HG03378 (cell line): ENCODE measurements around the gene PTPRM.

Experiments
- ATAC-seq: cut with Tn5 transposase; IDR thresholded peaks from one replicate; pipeline ENCODE4 v1.9.1; 2021; ENCODE audit warnings: mild to moderate bottlenecking, moderate library complexity; ENCODE audit not compliant: unreplicated experiment

Gene PTPRM

DNA sequence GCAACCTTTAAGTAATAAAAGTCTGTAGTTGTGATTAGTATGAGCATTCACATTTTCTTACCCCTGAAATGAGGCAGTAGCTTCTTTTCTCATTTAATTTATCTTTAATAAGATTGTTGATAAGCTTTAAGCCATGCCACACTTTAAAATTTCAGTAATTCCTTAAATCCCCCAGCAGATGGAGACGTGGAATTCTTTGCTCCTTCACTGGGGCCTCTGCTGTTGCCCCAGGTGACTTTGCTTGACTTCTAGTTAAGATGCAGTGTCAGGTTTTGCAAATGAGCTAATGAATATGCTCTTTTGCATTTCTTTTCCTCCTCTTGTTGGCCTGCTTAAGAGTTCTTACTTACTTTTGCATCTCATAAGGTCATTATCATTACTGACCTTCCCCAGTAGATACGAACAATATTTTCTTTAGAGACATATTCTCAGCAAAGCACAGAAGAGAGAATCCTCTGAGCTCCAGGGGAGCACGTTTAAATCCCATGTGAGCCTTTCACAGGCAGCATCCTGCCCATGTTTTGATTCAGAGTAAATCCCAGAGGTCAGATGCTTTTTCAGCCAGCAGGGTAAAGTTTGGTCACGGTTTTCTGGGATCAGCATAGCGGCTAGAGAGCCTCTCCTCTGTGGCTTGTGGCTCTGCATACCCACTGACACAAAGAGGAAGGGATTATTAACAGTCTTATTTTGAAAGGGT is 222.9 kb downstream of the PTPRM start:
- no peak for ATAC-seq

DNA sequence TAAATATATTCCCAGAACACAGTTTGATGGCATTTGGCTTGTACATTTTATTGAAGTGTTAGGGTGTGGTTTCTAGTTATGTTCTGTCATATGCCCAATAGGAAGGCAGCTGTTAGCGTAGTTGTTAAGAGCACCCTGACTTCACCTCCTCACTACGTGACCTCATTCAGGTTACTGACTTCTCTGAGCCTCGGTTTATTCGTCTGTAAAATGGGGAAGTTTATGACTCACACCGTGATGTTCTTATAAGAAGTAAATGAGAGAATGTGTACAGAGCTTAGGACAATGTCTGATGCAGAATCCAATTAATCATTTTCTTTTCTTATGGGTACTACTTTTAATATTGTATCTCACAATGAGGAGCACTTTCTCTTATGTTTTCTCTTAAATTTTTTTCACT is 226.0 kb downstream of the PTPRM start:
- no peak for ATAC-seq

DNA sequence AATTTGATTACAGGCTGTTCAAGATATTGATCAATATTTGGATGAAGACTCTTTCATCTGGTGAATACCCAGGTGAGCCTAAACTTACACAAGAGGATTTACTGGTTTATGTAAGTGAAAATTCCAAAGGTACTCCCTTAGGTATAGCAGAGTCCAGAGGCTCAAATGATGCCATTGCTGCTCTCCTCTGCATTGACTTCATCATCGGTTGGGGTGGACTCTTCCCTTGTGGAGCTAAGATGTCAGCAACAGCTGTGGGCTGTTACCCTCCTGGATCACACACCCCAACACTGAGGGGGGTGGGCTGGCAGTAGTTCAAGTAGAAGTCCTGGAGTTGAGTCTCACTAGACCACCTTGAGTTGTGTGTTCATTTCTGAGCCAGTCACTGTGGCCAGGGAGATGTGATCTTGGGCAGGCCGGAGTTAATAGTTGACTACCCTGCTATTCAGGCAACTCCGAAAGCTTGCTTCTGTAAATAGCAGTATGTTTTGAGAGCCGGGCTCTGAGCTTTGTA is 236.9 kb downstream of the PTPRM start:
- no peak for ATAC-seq

DNA sequence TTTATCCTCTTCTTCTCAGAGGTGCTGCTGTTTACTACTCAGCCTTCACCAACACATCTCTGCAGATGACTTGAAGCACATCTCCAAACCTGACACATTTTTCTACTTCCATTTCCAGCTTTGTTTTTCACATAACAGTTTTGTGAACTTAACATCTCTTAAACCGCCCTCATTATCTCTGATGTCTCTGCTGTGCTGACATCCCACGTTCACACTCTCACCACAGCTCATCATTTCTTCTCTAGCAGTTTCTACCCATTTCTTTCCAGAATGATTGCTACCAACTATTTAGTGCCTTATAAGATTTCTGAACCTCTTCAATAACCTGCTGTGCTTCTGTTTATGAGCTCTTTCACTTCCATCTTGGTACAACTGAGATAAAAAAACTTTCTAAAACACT is 238.0 kb downstream of the PTPRM start:
- ATAC-seq = no peak

- ATAC-seq = no peak
These were observed 238.8 kb downstream of the PTPRM start for GRCh38 chr18:7805880-7806279.

DNA sequence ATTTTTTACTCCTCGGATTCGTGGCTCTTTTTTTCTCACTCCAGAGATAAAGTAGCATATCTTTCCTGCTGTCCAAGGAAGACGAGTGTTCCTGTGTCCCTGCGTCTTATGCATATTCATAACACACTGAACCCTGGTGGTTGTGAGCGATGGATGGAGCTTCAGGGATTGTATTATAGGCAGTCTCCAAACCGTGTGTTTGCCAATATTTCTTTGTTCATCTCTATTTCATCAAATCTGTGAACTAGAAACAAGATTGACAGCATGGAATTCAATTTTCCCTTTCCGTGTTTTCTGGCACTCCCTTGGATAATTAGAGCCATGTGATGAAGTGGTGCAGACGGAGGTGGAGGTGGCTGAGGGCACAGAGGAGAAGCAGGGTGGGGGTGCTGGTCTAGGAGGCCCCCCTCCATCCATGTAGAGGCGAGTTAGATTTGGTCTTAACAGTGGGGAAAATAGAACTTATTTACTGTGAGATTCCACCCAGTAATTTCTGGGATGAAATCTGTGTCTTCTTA is 240.9 kb downstream of the PTPRM start:
- no peak for ATAC-seq

DNA sequence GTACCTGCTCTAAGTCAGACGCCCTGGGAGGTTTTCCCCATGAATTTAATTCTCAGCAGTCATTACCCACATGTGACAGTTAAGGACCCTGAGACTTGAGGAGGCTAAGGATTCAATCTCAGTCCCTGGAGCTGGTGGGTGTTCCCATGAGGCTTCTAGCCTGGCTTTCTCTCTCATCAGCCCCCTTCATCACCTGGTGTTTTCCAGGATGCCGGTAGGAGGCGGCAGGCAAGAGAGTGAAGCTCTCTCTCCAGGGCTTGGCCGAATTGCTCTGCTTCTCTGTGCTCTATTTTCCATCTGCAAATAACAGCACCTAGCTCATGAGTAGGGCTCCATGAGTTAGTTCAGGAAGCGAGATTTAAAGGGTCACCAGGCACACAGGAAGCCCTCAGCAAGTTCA is 241.9 kb downstream of the PTPRM start:
- no peak for ATAC-seq

- no peak for ATAC-seq
These were observed 242.3 kb downstream of the PTPRM start for GRCh38 chr18:7809455-7809854.

DNA sequence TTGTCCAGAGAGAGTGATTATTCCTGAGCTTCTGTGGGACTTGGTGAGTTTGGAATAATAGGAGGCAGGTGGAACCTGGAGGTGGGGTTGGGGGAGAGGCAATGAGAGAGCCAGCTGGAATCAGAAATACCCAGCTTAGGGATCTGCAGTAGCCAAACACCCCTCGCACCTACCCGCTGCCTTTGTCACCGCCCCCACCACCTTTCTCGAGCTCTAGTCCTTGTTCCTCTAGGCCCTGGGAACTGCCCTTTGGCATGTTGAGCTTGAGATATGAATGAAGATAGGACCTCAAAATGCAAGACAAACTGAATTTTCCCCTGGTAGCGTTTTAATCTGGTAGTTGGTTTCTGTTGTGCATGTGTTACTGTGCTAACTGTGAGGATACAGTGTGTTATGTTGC is 242.9 kb downstream of the PTPRM start:
- ATAC-seq = no peak

GRCh38 chr18:7812431-7813063 is 245.4 kb downstream of the PTPRM start:
- no peak for ATAC-seq

DNA sequence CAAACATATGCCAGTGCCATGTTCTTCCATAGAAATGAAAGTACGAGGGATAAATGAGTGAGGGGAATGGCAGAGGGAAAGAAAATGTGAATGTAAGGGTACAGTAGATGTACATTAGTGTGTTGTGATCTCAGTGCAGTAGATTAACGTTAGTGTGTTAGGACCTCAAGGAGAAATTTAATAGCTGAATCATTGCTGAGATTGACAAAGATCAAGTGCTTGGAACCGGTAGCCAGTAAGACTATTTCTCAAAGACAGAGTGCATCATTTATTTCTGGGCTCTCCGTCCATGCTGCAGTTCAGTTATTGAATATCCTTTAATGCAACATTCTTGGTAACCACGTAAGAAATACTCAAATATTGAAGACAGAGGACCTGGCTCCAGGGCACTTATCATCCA is 246.0 kb downstream of the PTPRM start:
- ATAC-seq = no peak

- no peak for ATAC-seq
These were observed 247.7 kb downstream of the PTPRM start for GRCh38 chr18:7814754-7815315.

GRCh38 chr18:7815787-7816186 is 248.7 kb downstream of the PTPRM start:
- no peak for ATAC-seq

- no peak for ATAC-seq
These were observed 250.6 kb downstream of the PTPRM start for GRCh38 chr18:7817575-7818230.

DNA sequence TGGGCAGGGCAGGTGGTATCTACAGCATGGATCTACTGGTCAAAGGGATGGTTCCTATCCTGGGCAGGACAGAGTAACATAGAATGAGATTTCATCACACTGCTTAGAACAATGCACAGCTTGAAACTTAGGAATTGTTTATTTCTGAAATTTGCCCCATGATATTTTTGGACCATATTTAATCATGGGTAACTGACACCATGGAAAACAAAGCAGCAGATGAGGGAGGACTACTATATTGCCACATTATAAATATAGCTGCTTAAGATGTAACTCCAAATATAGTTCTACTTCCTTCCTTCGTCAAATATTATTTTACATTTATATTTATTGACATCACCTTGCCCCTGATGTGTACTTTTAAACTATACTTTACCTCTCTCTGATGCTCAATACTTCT is 254.7 kb downstream of the PTPRM start:
- ATAC-seq = no peak

- no peak for ATAC-seq
These were observed 255.6 kb downstream of the PTPRM start for GRCh38 chr18:7822435-7823331.

- no peak for ATAC-seq
These were observed 257.9 kb downstream of the PTPRM start for GRCh38 chr18:7824970-7825369.

DNA sequence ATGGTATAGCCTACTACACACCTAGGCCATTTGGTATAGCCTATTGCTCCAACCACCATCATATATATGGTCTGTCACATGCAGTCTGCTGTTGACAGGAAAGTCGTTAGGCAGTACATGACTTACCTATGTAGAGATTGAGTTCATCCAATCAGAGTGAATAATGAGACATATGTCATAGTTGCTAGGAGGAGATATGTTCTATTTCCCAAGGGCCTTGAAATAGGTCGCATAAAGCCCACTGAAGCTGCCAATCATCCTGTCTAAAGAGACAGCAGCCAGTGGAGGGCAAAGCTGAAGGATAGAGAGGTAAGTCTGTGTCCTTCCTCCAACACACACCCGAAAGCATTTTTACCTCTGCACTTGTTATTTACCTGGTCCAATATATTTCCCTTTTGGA is 263.4 kb downstream of the PTPRM start:
- ATAC-seq = peak; percentile 61

DNA sequence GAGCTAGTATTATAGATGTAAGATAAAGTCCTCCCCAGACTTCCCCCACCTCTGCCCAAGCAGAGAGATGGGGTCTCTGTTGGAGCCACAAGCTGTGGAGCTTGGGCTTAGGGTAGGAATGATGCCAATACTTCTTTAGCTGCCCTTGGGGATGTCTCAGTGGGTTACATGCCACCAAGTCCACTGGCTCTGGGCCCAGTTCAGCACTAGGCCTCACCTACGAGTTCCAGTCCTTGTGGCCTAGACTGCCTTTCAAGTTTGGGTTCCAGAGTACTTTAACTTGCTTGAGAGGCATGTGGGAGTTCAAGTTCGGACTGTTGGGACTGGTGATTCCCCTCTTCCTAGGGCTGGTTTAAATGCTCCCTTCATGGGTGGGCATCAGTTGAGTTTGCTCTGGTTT is 272.4 kb downstream of the PTPRM start:
- no peak for ATAC-seq

DNA sequence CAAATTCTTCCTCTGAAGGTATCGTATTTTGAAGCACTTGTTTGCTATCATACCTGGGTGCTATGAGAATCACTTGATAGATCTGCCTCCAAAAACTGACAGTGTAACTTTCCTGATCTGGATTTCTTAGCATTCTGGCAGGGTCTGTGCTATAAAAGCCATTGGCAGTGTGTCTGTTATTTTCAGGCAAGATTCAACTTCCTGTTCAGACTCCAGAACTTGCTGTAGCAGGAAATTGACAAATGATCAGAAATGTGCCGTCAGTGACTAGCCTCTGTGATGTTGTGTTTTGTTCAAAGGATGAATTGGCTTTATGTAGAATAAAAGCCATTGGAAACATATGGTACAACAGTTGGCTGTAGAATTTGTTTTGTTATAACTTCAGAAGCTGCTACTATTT is 273.3 kb downstream of the PTPRM start:
- no peak for ATAC-seq

- no peak for ATAC-seq
These were observed 276.9 kb downstream of the PTPRM start for GRCh38 chr18:7844017-7844416.
